Neural crest cell (in vitro differentiated cells): ENCODE data around the gene ATP7A. TPM values are rescaled to one million over a fixed set of nuclear protein-coding genes. Genes with fewer than 3 reads are reported as not detected.

Experiments used
- DNase-seq: peaks from one replicate; pipeline ENCODE4 v3.0.0; 2021; ENCODE audit warnings: low read depth, mixed read lengths, low spot score
- H3K27ac Mint-ChIP-seq: one replicate; pipeline ENCODE4 v1.8.0; 2021; ENCODE audit warnings: mild to moderate bottlenecking, mixed read lengths; ENCODE audit not compliant: unreplicated experiment
- H3K27me3 Mint-ChIP-seq: 2 replicates; pipeline ENCODE4 v1.8.0; 2021; ENCODE audit warnings: low read depth, mild to moderate bottlenecking, mixed read lengths
- H3K36me3 Mint-ChIP-seq: 2 replicates; pipeline ENCODE4 v1.8.0; 2021; ENCODE audit warnings: low read depth, mild to moderate bottlenecking, mixed read lengths
- H3K4me1 Mint-ChIP-seq: 2 replicates; pipeline ENCODE4 v1.8.0; 2021; ENCODE audit warnings: mixed read lengths
- H3K4me3 Mint-ChIP-seq: one replicate; pipeline ENCODE4 v1.8.0; 2021; ENCODE audit warnings: mild to moderate bottlenecking, mixed read lengths
- H3K9me3 Mint-ChIP-seq: 2 replicates; pipeline ENCODE4 v1.8.0; 2021; ENCODE audit warnings: mixed read lengths
- CTCF ChIP-seq: fragments of 200-600 bp; sonication (generic); conservative IDR thresholded peaks from 2 replicates; pipeline ENCODE4 v1.5.0; 2021; ENCODE audit warnings: antibody characterized with exemption, mild to moderate bottlenecking
- total RNA-seq: library from RNA; stranded (reverse); gene quantifications from 2 replicates; pipeline ENCODE4 v1.2.1, GENCODE V29; 2021

ATP7A gene
- total RNA-seq, 1 donor from 2014 or later: 9.3 TPM

- no peaks in the 10 kb centered on the region for H3K27me3 Mint-ChIP-seq
- H3K4me3 Mint-ChIP-seq: no peak within 1 kb of the TSS
- H3K9me3 Mint-ChIP-seq: peaks cover 10% of the 10 kb centered on the region
- no peak within 1 kb of the TSS for H3K27ac Mint-ChIP-seq
- TF ChIP-seq CTCF: no peak
- H3K4me1 Mint-ChIP-seq: no peaks in the 10 kb centered on the region
- H3K36me3 Mint-ChIP-seq: peaks cover 6% of the 10 kb centered on the region
- DNase-seq: no peak
These were observed 59.0 kb downstream of the ATP7A start, which contains the start of gene PGAM4 for GRCh38 chrX:77969538-77969937. Gene PGAM4, minus strand, starts transcription at chrX:77969638. Its CDS starts 0 bp downstream, at chrX:77969638.

DNA sequence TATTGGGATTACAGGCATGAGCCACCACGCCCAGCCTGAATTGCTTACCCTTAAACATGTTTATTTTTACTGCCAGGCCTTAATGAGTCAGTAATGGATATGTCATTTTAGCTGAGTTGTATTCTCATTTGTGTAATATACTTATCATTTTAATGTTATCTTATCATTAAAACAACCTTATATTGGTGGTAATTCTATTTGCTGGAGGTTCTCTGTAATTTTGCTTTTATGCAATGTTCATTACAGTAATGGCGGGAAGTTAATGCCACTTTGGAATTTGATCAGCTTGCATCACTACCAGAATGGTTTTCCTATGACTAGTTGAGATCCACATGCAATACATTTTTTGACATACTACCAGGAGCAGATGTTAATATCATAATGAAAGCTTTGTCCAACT lies 65.3 kb downstream of the ATP7A start:
- H3K4me1 Mint-ChIP-seq: no peaks in the 10 kb centered on the region
- H3K27me3 Mint-ChIP-seq: no peaks in the 10 kb centered on the region
- H3K36me3 Mint-ChIP-seq: no peaks in the 10 kb centered on the region
- H3K4me3 Mint-ChIP-seq: no peak overlapping the region
- H3K9me3 Mint-ChIP-seq: peaks cover 2% of the 10 kb centered on the region
- H3K27ac Mint-ChIP-seq: no peak overlapping the region
- no peak for TF ChIP-seq CTCF
- no peak for DNase-seq

DNA sequence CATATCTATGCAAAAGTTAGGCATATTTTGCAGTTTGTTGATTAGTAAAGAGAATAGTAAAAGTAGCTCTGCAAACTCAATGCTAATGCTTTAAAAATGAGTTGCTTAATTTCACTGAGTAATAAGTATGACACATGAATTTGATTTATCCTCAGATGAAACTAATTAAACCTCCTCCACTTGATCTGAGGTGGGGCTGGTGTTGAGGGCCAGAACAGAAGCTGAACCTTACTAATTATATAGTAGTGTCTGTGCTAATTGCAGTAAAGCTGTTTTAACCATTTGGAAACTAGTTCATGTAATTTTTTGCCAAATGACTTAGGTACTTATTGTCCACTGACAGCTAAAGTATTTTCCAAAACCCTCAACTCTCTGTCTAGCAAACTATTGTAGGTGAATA lies 66.6 kb downstream of the ATP7A start:
- Mint-ChIP-seq H3K27me3 (no peaks in the 10 kb centered on the region), H3K27ac (no peak overlapping the region), H3K4me1 (no peaks in the 10 kb centered on the region), H3K36me3 (no peaks in the 10 kb centered on the region), H3K4me3 (no peak overlapping the region), H3K9me3 (peaks cover 2% of the 10 kb centered on the region)
- no peak for DNase-seq
- no peak for TF ChIP-seq CTCF

GRCh38 chrX:77977518-77977917 lies 67.0 kb downstream of the ATP7A start:
- no peak for TF ChIP-seq CTCF
- DNase-seq: no peak
- H3K27ac Mint-ChIP-seq: no peak overlapping the region
- H3K9me3 Mint-ChIP-seq: peaks cover 2% of the 10 kb centered on the region
- no peaks in the 10 kb centered on the region for H3K4me1 Mint-ChIP-seq
- H3K4me3 Mint-ChIP-seq: no peak overlapping the region
- no peaks in the 10 kb centered on the region for H3K27me3 Mint-ChIP-seq
- H3K36me3 Mint-ChIP-seq: no peaks in the 10 kb centered on the region

- Mint-ChIP-seq H3K27ac (no peak overlapping the region), H3K36me3 (no peaks in the 10 kb centered on the region), H3K4me3 (no peak overlapping the region), H3K27me3 (no peaks in the 10 kb centered on the region), H3K4me1 (no peaks in the 10 kb centered on the region), H3K9me3 (peaks cover 2% of the 10 kb centered on the region)
- no peak for TF ChIP-seq CTCF
- DNase-seq: no peak
These were observed 69.4 kb downstream of the ATP7A start for GRCh38 chrX:77979870-77980269.

- Mint-ChIP-seq H3K9me3 (peaks cover 2% of the 10 kb centered on the region), H3K4me3 (no peak overlapping the region), H3K27ac (no peak overlapping the region), H3K4me1 (no peaks in the 10 kb centered on the region), H3K27me3 (no peaks in the 10 kb centered on the region), H3K36me3 (peaks cover 3% of the 10 kb centered on the region)
- no peak for TF ChIP-seq CTCF
- no peak for DNase-seq
These were observed 101.4 kb downstream of the ATP7A start for GRCh38 chrX:78011846-78012245.
